Vagina (tissue), 2 donors: ENCODE data around the gene ARMC3.

Experiments used
- CTCF ChIP-seq, 3 experiments: fragments of 450-650 bp in 2 of 3; fragments of 200-600 bp in 1 of 3; sonication (generic) in 1 of 3; IDR thresholded peaks; one replicate each; pipeline ENCODE4 v1.5.1; 2017 to 2019; ENCODE audit warnings: antibody characterized with exemption in 3 of 3, mild to moderate bottlenecking in 2 of 3, moderate library complexity in 2 of 3
- POLR2A ChIP-seq, 2 donors: fragments of 450-650 bp; IDR thresholded peaks; one replicate each; pipeline ENCODE4 v1.6.1; 2017; ENCODE audit warnings: antibody characterized with exemption in 2 of 2, mild to moderate bottlenecking in 2 of 2, moderate library complexity in 2 of 2

- TF ChIP-seq CTCF (IDR thresholded peaks at IDR 0.05) (no peak), POLR2A (IDR thresholded peaks at IDR 0.05) (no peak)
Observed at GRCh38 chr10:22897371-22897770, 30.5 kb upstream of the ARMC3 start.
